ENCODE data around the gene OR52B2. TPM values are rescaled to one million over a fixed set of nuclear protein-coding genes. Genes with fewer than 3 reads are reported as not detected.
"Not testable (repeated sequence)": the region's sequence is repeated elsewhere in the genome, so short reads cannot be mapped to it uniquely, and the experiment has no call there.

The OR52B2 gene
- total RNA-seq, 4 donors from 2014 or later: 1.2 TPM; not detected in 3

DNA sequence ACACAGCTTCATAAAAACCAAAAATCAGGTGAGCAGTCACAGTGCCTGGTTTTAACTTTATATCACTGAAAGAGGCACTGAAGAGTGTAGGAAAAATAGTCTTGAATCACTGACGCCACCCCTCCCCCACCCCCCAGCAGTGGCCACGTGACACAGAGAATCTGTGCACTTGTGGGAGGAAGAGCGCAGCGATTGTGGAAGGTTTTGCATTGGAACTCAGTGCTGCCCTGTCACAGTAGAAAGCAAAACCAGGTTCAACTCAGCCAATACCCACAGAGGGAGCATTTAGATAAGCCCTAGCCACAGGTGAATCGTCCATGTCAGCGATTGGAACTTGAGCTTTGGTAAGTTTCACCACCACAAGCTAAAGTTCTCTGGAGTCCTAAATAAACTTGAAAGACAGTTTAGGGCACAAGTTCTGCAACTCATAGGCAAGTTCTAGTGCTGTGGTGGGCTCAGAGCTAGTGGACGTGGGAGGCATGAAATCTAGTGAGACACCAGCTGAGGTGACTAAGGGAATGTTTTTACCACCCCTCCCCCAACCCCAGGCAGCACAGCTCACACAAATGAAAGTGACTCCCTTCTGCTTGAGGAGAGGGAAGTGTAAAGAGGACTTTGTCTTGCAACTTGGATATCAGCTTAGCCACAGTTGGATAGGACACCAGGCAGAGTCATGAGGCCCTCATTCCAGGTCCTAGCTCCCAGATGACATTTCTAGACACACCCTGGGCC lies 13.3 kb downstream of the OR52B2 start:
- Histone ChIP-seq H3K27me3 (no peaks in the 10 kb centered on the region), H3K36me3 (no peaks in the 10 kb centered on the region), H3K4me1 (no peaks in the 10 kb centered on the region), H3K4me3 (no peak overlapping the region), H3K9me3 (no peaks in the 10 kb centered on the region), H3K27ac (no peak overlapping the region)
- 73 to 79% methylated on average over 7 of the region's 7 CpGs for WGBS, 2 donors
- DNase-seq (ENCODE audit: low spot score in 2 of 2): no peak
- TF ChIP-seq EP300 (IDR thresholded peaks at IDR 0.05) (no peak), POLR2A (IDR thresholded peaks at IDR 0.05) (no peak)
- TF ChIP-seq, protein P1, sequence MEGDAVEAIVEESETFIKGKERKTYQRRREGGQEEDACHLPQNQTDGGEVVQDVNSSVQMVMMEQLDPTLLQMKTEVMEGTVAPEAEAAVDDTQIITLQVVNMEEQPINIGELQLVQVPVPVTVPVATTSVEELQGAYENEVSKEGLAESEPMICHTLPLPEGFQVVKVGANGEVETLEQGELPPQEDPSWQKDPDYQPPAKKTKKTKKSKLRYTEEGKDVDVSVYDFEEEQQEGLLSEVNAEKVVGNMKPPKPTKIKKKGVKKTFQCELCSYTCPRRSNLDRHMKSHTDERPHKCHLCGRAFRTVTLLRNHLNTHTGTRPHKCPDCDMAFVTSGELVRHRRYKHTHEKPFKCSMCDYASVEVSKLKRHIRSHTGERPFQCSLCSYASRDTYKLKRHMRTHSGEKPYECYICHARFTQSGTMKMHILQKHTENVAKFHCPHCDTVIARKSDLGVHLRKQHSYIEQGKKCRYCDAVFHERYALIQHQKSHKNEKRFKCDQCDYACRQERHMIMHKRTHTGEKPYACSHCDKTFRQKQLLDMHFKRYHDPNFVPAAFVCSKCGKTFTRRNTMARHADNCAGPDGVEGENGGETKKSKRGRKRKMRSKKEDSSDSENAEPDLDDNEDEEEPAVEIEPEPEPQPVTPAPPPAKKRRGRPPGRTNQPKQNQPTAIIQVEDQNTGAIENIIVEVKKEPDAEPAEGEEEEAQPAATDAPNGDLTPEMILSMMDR (IDR thresholded peaks at IDR 0.05): no peak

DNA sequence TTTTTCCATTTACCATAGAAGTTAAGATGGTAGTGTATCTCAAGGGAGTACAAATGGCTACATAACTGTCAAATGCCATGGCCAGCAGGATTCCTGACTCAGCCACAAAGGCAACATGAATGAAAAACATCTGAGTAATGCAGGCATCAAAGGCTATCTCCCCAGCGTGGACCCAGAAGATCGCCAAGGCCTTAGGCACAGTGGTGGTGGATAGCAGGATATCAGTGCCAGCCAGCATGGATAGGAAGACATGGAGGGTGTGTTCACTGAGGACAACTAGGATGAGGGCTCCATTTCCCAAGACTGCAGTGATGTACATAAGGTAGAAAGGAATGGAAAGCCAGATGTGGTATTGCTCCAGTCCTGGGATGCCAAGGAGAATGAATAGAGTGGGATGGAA lies 18.0 kb downstream of the OR52B2 start:
- H3K9me3 ChIP-seq: no peaks in the 10 kb centered on the region
- no peaks in the 10 kb centered on the region for H3K27me3 ChIP-seq
- DNase-seq (ENCODE audit: low spot score in 2 of 2): no peak
- 91 to 92% methylated on average over 2 of the region's 2 CpGs for WGBS, 2 donors
- TF ChIP-seq, protein P1 (IDR thresholded peaks at IDR 0.05): no peak
- TF ChIP-seq POLR2A (IDR thresholded peaks at IDR 0.05) (no peak), EP300 (IDR thresholded peaks at IDR 0.05) (no peak)
- no peaks in the 10 kb centered on the region for H3K36me3 ChIP-seq
- H3K27ac ChIP-seq: no peak overlapping the region
- H3K4me3 ChIP-seq: no peak overlapping the region
- H3K4me1 ChIP-seq: no peaks in the 10 kb centered on the region

DNA sequence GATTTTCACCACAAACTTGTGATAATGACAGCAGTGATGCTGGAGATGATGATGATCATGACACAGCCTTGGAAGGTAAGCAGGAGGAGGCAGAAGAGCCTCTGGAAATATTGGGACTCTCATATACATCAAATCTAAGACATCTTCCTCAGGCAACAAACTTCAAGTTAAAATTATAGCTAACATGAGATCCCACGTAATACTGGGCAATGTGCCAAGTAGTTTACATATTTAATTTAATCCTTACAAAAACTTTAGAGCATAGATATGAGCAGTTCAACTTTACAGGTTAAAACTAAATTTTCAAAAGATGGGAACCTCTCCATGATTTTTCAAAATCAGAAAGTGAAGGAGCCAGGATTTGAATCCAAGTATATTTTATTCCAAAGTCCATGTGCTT lies 19.0 kb downstream of the OR52B2 start:
- TF ChIP-seq POLR2A (IDR thresholded peaks at IDR 0.05) (no peak), EP300 (IDR thresholded peaks at IDR 0.05) (no peak)
- TF ChIP-seq, protein P1 (IDR thresholded peaks at IDR 0.05): no peak
- no peaks in the 10 kb centered on the region for H3K36me3 ChIP-seq
- no peaks in the 10 kb centered on the region for H3K4me1 ChIP-seq
- H3K27me3 ChIP-seq: no peaks in the 10 kb centered on the region
- no peaks in the 10 kb centered on the region for H3K9me3 ChIP-seq
- WGBS, 2 donors: 15 to 24% methylated on average over 1 of the region's 1 CpG
- H3K27ac ChIP-seq: no peak overlapping the region
- no peak for DNase-seq (ENCODE audit: low spot score in 2 of 2)
- no peak overlapping the region for H3K4me3 ChIP-seq

DNA sequence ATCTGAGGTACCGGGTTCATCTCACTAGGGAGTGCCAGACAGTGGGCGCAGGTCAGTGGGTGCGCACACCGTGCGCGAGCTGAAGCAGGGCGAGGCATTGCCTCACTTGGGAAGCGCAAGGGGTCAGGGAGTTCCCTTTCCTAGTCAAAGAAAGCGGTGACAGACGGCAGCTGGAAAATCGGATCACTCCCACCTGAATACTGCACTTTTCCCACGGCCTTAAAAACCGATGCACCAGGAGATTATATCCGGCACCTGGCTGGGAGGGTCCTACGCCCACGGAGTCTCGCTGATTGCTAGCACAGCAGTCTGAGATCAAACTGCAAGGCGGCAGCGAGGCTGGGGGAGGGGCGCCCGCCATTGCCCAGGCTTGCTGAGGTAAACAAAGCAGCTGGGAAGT lies 26.4 kb downstream of the OR52B2 start:
- WGBS, 2 donors: 70 to 73% methylated on average over 21 of the region's 21 CpGs
- not testable (repeated sequence) for DNase-seq (ENCODE audit: low spot score in 2 of 2); H3K27me3 ChIP-seq; H3K4me1 ChIP-seq; H3K36me3 ChIP-seq; H3K4me3 ChIP-seq; H3K9me3 ChIP-seq; H3K27ac ChIP-seq

DNA sequence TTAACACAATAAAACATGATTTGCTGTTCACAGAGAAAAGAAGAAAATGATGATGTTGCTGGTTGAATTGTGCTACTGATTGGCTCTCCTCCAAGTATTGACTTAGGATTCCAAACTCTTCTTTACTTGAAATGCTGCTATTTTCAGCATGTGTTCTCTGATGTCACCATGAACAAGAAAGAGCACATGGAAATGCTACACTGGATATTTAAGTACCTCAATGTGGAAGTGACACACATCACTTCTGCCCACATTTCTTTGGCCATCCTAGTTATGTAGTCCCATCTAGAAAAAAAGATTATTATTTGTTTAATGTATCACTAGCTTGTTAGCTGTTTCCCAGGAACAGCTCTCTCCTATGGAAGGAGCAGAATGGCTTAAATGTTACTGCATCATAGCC lies 27.2 kb downstream of the OR52B2 start:
- H3K4me3 ChIP-seq: no peak overlapping the region
- no peaks in the 10 kb centered on the region for H3K9me3 ChIP-seq
- H3K27me3 ChIP-seq: no peaks in the 10 kb centered on the region
- no peaks in the 10 kb centered on the region for H3K4me1 ChIP-seq
- DNase-seq (ENCODE audit: low spot score in 2 of 2): no peak
- TF ChIP-seq, protein P1 (IDR thresholded peaks at IDR 0.05): no peak
- TF ChIP-seq EP300 (IDR thresholded peaks at IDR 0.05) (no peak), POLR2A (IDR thresholded peaks at IDR 0.05) (no peak)
- H3K36me3 ChIP-seq: no peaks in the 10 kb centered on the region
- no peak overlapping the region for H3K27ac ChIP-seq

DNA sequence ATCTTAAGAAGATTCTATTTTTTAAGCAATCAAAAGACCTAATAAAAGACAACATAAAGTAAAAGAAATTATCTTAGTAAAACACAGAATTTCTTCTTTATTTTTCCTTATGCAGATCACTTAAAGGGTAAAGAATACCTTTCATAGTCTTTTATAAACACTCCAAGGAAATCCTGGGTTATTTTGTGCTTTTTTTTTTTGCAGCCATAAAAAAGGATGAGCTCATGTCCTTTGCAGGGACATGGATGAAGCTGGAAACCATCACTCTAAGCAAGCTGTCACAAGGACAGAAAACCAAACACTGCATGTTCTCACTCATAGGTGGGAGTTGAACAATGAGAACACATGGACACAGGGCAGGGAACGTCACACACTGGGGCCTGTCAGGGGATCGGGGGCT lies 34.2 kb downstream of the OR52B2 start:
- not testable (repeated sequence) for H3K27me3 ChIP-seq; H3K4me3 ChIP-seq; H3K4me1 ChIP-seq; DNase-seq (ENCODE audit: low spot score in 2 of 2); H3K9me3 ChIP-seq; H3K36me3 ChIP-seq; H3K27ac ChIP-seq
- 69 to 86% methylated on average over 2 of the region's 2 CpGs for WGBS, 2 donors
